HCT116 (cell line): ENCODE results near the gene LCK. TPM values are rescaled to one million over a fixed set of nuclear protein-coding genes. Genes with fewer than 3 reads are reported as not detected.

ENCODE experiments used
- ATAC-seq: fragments of 200-7000 bp; cut with Tn5 transposase; 2 replicates; pipeline ENCODE4 v1.9.1; 2020; ENCODE audit warnings: mild to moderate bottlenecking, moderate library complexity
- BruUV-seq: library from RNA; stranded (reverse); fragments of 400-500 nt; replicated peaks from 2 replicates; lab custom pipeline; 2021; lab: Mats Ljungman, UMichigan
- CTCF ChIA-PET: fragments of 300-600 bp; sonication (Branson Sonifier 250); formaldehyde crosslinking; loops from one replicate; lab custom pipeline; 2021; ENCODE audit warnings: antibody characterized with exemption; lab: Charles Lee
- POLR2A ChIA-PET: fragments of 300-600, 350-600 bp; sonication (Branson Sonifier 250); formaldehyde crosslinking; loops from one replicate; lab custom pipeline; 2021; ENCODE audit warnings: antibody characterized with exemption; lab: Charles Lee
- RAD21 ChIA-PET, 2 experiments: fragments of 300-600 bp; sonication (Branson Sonifier 250); formaldehyde crosslinking; loops; one replicate each; lab custom pipeline; 2023; ENCODE audit warnings: low total read pairs in 2 of 2; ENCODE audit not compliant: uncharacterized antibody in 2 of 2, unreplicated experiment in 2 of 2, low non-redundant PET in 1 of 2; lab: Charles Lee
- DNase-seq: peaks from one replicate; pipeline ENCODE4 v3.0.0-alpha.2; 2010; ENCODE audit warnings: low read depth, low spot score
- H2AFZ ChIP-seq: fragments of 200-600 bp; shearing (Covaris generic), sonication (generic); 2 replicates; pipeline ENCODE4 v1.6.1; 2017; ENCODE audit warnings: low read depth, mixed run types, mixed read lengths, antibody characterized with exemption, low read length; ENCODE audit not compliant: poor library complexity, severe bottlenecking
- H3K27ac ChIP-seq: 2 replicates; pipeline ENCODE4 v1.5.1; 2012; ENCODE audit warnings: low read depth, low read length
- H3K27me3 ChIP-seq: fragments of 200-600 bp; sonication (generic); 2 replicates; pipeline ENCODE4 v1.6.1; 2016; ENCODE audit warnings: mixed run types, low read length, mixed read lengths; ENCODE audit not compliant: insufficient read depth
- H3K36me3 ChIP-seq, 2 experiments: fragments of 200-500 bp in 1 of 2; fragments of 200-600 bp in 1 of 2; sonication (Bioruptor generic) in 1 of 2; sonication (generic) in 1 of 2; 2 replicates each; pipeline versions ENCODE4 v1.5.1 to v1.6.1; 2014 to 2016; ENCODE audit warnings: low read length in 2 of 2, inconsistent platforms in 1 of 2, mixed read lengths in 1 of 2, mixed run types in 1 of 2; ENCODE audit not compliant: insufficient read depth in 2 of 2, control insufficient read depth in 1 of 2
- H3K4me1 ChIP-seq, 2 experiments: fragments of 200-600 bp in 1 of 2; sonication (generic) in 1 of 2; 2 replicates each; pipeline versions ENCODE4 v1.5.1 to v1.6.1; 2012 to 2017; ENCODE audit warnings: low read length in 2 of 2, inconsistent platforms in 1 of 2, mild to moderate bottlenecking in 1 of 2, mixed read lengths in 1 of 2, mixed run types in 1 of 2, moderate library complexity in 1 of 2; ENCODE audit not compliant: insufficient read depth in 2 of 2, control insufficient read depth in 1 of 2
- H3K4me2 ChIP-seq: fragments of 200-600 bp; sonication (generic); 2 replicates; pipeline ENCODE4 v1.6.1; 2017; ENCODE audit warnings: mixed run types, low read length, mixed read lengths
- H3K4me3 ChIP-seq, 2 experiments: fragments of 200-600 bp in 1 of 2; sonication (generic) in 1 of 2; replicated peaks in 1 of 2; 2 replicates each; pipeline ENCODE4 v1.5.1; 2011 to 2016; ENCODE audit warnings: low read length in 2 of 2, control low read depth in 1 of 2, low read depth in 1 of 2, mild to moderate bottlenecking in 1 of 2, mixed read lengths in 1 of 2, mixed run types in 1 of 2
- H3K79me2 ChIP-seq: fragments of 200-600 bp; sonication (generic); 2 replicates; pipeline ENCODE4 v1.6.1; 2017; ENCODE audit warnings: mild to moderate bottlenecking, mixed run types, low read length, moderate library complexity, mixed read lengths; ENCODE audit not compliant: insufficient read depth
- H3K9ac ChIP-seq: fragments of 200-600 bp; sonication (generic); 2 replicates; pipeline ENCODE4 v1.6.1; 2016; ENCODE audit warnings: low read length, mixed read lengths
- H3K9me2 ChIP-seq: fragments of 200-600 bp; sonication (generic), shearing (Covaris generic); 2 replicates; pipeline ENCODE4 v1.6.1; 2017; ENCODE audit warnings: mixed run types, mild to moderate bottlenecking, moderate library complexity; ENCODE audit not compliant: insufficient read depth
- H3K9me3 ChIP-seq, 2 experiments: fragments of 200-500 bp in 1 of 2; fragments of 200-600 bp in 1 of 2; sonication (Bioruptor generic) in 1 of 2; sonication (generic) in 1 of 2; 2 replicates each; pipeline ENCODE4 v1.6.1; 2014 to 2017; ENCODE audit warnings: low read length in 2 of 2, mixed read lengths in 2 of 2, inconsistent platforms in 1 of 2, low read depth in 1 of 2, mild to moderate bottlenecking in 1 of 2, mixed run types in 1 of 2, moderate library complexity in 1 of 2; ENCODE audit not compliant: control insufficient read depth in 1 of 2, insufficient read depth in 1 of 2
- H4K20me1 ChIP-seq: fragments of 200-600 bp; sonication (generic), shearing (Covaris generic); 2 replicates; pipeline ENCODE4 v1.6.1; 2017; ENCODE audit warnings: mixed run types, mild to moderate bottlenecking, moderate library complexity; ENCODE audit not compliant: insufficient read depth
- CEBPB ChIP-seq: IDR thresholded peaks from 2 replicates; pipeline ENCODE4 v1.6.1; 2012; ENCODE audit warnings: low read depth
- EGR1 ChIP-seq: IDR thresholded peaks from 2 replicates; pipeline ENCODE4 v1.6.1; 2012; ENCODE audit warnings: low read depth
- ELF1 ChIP-seq: IDR thresholded peaks from 2 replicates; pipeline ENCODE4 v1.6.1; 2012; ENCODE audit warnings: low read depth, borderline replicate concordance
- EZH2 ChIP-seq: fragments of 200-600 bp; sonication (generic); IDR thresholded peaks from 2 replicates; pipeline ENCODE4 v1.6.1; 2017; ENCODE audit warnings: antibody characterized with exemption, mixed run types
- EZH2phosphoT487 ChIP-seq: fragments of 200-600 bp; IDR thresholded peaks from 2 replicates; pipeline ENCODE4 v1.6.1; 2018; ENCODE audit warnings: antibody characterized with exemption, borderline replicate concordance
- FOSL1 ChIP-seq: IDR thresholded peaks from 2 replicates; pipeline ENCODE4 v1.6.1; 2012; ENCODE audit warnings: low read depth
- JUND ChIP-seq: IDR thresholded peaks from 2 replicates; pipeline ENCODE4 v1.6.1; 2012
- POLR2A ChIP-seq: IDR thresholded peaks from 2 replicates; pipeline ENCODE4 v1.7.0; 2011; ENCODE audit warnings: borderline replicate concordance; ENCODE audit not compliant: insufficient read depth, insufficient read length; ENCODE audit errors: extremely low read depth
- REST ChIP-seq: IDR thresholded peaks from 2 replicates; pipeline ENCODE4 v1.6.1; 2012; ENCODE audit warnings: low read depth
- SP1 ChIP-seq: IDR thresholded peaks from 2 replicates; pipeline ENCODE4 v1.6.1; 2012; ENCODE audit warnings: low read depth
- TCF7L2 ChIP-seq: IDR thresholded peaks from 2 replicates; pipeline ENCODE4 v1.7.0; 2011; ENCODE audit warnings: borderline replicate concordance, inconsistent platforms; ENCODE audit not compliant: insufficient read depth, insufficient read length; ENCODE audit errors: extremely low read depth
- YY1 ChIP-seq: IDR thresholded peaks from 2 replicates; pipeline ENCODE4 v1.6.1; 2011; ENCODE audit warnings: low read length, low read depth, moderate library complexity, mild to moderate bottlenecking; ENCODE audit not compliant: insufficient replicate concordance; ENCODE audit errors: extremely low read depth
- ZBTB33 ChIP-seq: IDR thresholded peaks from 2 replicates; pipeline ENCODE4 v1.6.1; 2011; ENCODE audit warnings: mild to moderate bottlenecking, low read length, moderate library complexity; ENCODE audit not compliant: insufficient replicate concordance; ENCODE audit errors: extremely low read depth
- ZNF274 ChIP-seq: fragments of 200-500 bp; sonication (Bioruptor generic); IDR thresholded peaks from 2 replicates; pipeline ENCODE4 v1.6.1; 2014; ENCODE audit warnings: mild to moderate bottlenecking, low read depth, low read length, inconsistent platforms
- intact Hi-C: fragments of 100-400 bp; cut with micrococcal nuclease; formaldehyde crosslinking; loops from 2 replicates; pipeline ENCODE4 v1.10.0; 2022
- total RNA-seq: library from RNA; stranded (reverse); gene quantifications from one replicate; pipeline ENCODE4 v1.2.1, GENCODE V29; 2021; ENCODE audit not compliant: unreplicated experiment

The LCK gene
- total RNA-seq, 1 experiment from 2014 or later = 0.79 TPM

- ATAC-seq = no peak
- Histone ChIP-seq H2AFZ (no peak overlapping the region), H3K36me3 (peaks cover 0 to 3% of the 10 kb centered on the region in 2 experiments; a peak in 2 of 4 replicates), H3K27ac (no peak overlapping the region), H3K9ac (no peak overlapping the region), H3K9me2 (no peaks in the 10 kb centered on the region), H3K79me2 (peaks cover 67% of the 10 kb centered on the region), H4K20me1 (no peaks in the 10 kb centered on the region), H3K27me3 (no peaks in the 10 kb centered on the region), H3K4me2 (no peak overlapping the region), H3K4me1 (peaks cover 0 to 4% of the 10 kb centered on the region in 2 experiments; a peak in 3 of 4 replicates), H3K9me3 (no peaks in the 10 kb centered on the region), H3K4me3 (no peak overlapping the region)
- CTCF ChIA-PET = no interaction called here
- BruUV-seq = no TSS peak
- POLR2A ChIA-PET = no interaction called here
- intact Hi-C loops = no loop called here
- TF ChIP-seq FOSL1 (no peak), EZH2phosphoT487 (no peak), REST (no peak), CEBPB (no peak), SP1 (no peak), EGR1 (no peak), JUND (no peak), TCF7L2 (no peak), YY1 (no peak), EZH2 (no peak), ELF1 (no peak), POLR2A (no peak), ZBTB33 (no peak), ZNF274 (no peak)
- DNase-seq = no peak
- RAD21 ChIA-PET = interaction anchor here in 1 of 2 experiments (0.6 kb wide), 1 partner anchor 40 kb away, joined by 5 read pairs; no protein-coding TSS in a partner anchor
These were observed 60.8 kb downstream of the LCK start for GRCh38 chr1:32311709-32312393.
